ENCODE data around the gene ADCK1. TPM values are rescaled to one million over a fixed set of nuclear protein-coding genes. Genes with fewer than 3 reads are reported as not detected.

The ADCK1 gene
- total RNA-seq, result 10 to 100 TPM in 1 of 2 donors, 1 to 10 TPM in 1; 8.0 to 15.8 TPM

DNA sequence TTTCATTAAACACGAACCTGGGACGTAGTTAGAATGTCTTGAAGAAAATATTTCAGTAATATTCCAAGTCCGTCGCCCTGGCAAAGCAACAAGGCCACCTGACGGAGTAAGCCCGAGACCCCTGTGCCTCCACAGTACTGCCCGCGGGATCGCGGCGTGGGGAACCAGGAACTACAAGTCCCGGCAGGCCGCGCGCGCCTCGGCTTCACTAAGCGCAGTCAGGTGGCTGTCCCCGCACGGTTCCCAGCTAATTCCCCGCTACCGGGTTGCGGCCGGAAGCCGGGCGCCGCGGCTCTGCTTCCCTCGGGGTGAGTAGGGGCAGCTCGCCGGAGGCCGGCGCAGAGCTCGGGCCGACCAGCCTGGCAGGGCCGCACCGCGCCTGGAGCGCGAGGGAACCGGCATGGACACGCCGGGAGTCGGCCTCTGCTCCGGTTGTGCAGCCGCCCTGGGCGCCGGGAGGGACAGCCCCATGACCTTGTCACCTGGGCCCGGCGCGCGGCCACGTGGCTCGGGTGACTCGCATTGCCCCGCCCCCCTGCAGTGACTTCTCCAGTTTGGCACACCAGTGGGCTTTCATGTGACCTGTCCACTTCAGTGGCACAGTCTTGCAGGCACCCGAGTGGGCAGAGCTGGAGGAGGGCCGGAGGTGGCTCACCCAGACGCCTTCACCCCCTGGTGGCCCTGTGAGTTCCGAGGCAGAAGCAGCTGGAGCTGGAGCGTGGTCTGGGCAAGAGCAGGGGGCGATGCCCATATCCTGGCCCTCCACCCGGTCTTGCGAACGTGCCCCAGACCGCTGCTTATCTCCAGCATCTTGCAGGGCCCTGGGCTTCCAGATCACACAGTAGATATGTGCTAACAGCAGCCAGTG, at the start of gene ADCK1:
TSS of gene ADCK1 (plus strand) at position 247 of the 868 bp plus-strand sequence. CDS start 18,870 bp downstream, outside the sequence.

GRCh38 chr14:77760381-77761204, 39.3 kb upstream of the ADCK1 start, which contains the start of gene SNW1:
Gene SNW1, minus strand, starts transcription at chr14:77761156. Its CDS starts 29 bp downstream, at chr14:77761127.

Small RNAs within 50 kb of the gene (small RNA-seq; reads per million reads assigned to genes)
- gene RF00019, result 0 reads per million in 2 donors

Other genes with a start within 250 kb of the ADCK1 start
- 10 to 100 TPM; 29.3 to 40.3 TPM for gene SPTLC2, start 183.5 kb upstream of the ADCK1 start, total RNA-seq
- 10 to 100 TPM in 1 of 2 donors, 1 to 10 TPM in 1; 10.0 to 15.3 TPM for gene ALKBH1, start 92.1 kb upstream of the ADCK1 start, total RNA-seq
- gene SLIRP, start 92.0 kb upstream of the ADCK1 start, total RNA-seq, result 100 to 1,000 TPM; 196 to 201 TPM
- gene SNW1, start 39.0 kb upstream of the ADCK1 start, total RNA-seq, result 10 to 100 TPM; 59.2 to 78.6 TPM

Measured in melanocyte of skin (primary cell).